Vagina (tissue), 2 donors: ENCODE measurements around the gene FAM3B.

Experiments used
- CTCF ChIP-seq, 3 experiments: fragments of 450-650 bp in 2 of 3; fragments of 200-600 bp in 1 of 3; sonication (generic) in 1 of 3; IDR thresholded peaks; one replicate each; pipeline ENCODE4 v1.5.1; 2017 to 2019; ENCODE audit warnings: antibody characterized with exemption in 3 of 3, mild to moderate bottlenecking in 2 of 3, moderate library complexity in 2 of 3
- POLR2A ChIP-seq, 2 donors: fragments of 450-650 bp; IDR thresholded peaks; one replicate each; pipeline ENCODE4 v1.6.1; 2017; ENCODE audit warnings: antibody characterized with exemption in 2 of 2, mild to moderate bottlenecking in 2 of 2, moderate library complexity in 2 of 2
- POLR2AphosphoS5 ChIP-seq, 2 donors: sonication (generic); formaldehyde crosslinking; IDR thresholded peaks; one replicate each; pipeline ENCODE4 v1.9.0; 2017; ENCODE audit warnings: antibody characterized with exemption in 2 of 2, mild to moderate bottlenecking in 2 of 2, low read depth in 1 of 2; ENCODE audit not compliant: insufficient read depth in 1 of 2

- TF ChIP-seq CTCF (IDR thresholded peaks at IDR 0.05) (no peak), POLR2A (IDR thresholded peaks at IDR 0.05) (no peak), POLR2AphosphoS5 (IDR thresholded peaks at IDR 0.05; ENCODE audit: insufficient read depth in 1 of 2, low read depth in 1 of 2) (no peak)
Observed at GRCh38 chr21:41318218-41318617, 1.6 kb downstream of the FAM3B start.
